SKM-1 (cell line): Measurements from ENCODE around the gene IFNA2.
"Not testable (repeated sequence)": the region's sequence is repeated elsewhere in the genome, so short reads cannot be mapped to it uniquely, and the experiment has no call there.

ENCODE experiments used
- DNase-seq: peaks from one replicate; lab custom pipeline; 2025; ENCODE audit not compliant: unreplicated experiment; lab: John Stamatoyannopoulos, UW

Gene IFNA2

DNA sequence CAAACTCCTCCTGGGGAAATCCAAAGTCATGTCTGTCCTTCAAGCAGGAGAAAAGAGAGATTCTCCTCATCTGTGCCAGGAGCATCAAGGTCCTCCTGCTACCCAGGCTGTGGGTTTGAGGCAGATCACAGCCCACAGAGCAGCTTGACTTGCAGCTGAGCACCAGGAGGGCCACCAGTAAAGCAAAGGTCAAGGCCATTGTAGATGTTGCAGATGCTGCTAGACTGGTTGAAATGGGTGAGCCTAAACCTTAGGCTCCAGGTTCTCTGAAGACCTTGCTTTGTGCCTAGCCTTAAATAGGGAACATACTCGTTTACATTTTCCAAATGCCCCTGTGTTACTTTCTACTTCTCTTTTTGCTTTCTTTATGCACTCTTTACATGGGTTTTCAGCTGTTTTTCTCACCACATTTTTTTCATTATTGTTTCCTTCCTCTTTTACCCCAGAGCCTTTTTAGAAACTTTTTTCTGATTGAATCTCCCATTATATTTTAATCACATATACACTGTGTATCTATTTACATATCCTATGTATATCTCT lies at the start of gene IFNA2:
Gene IFNA2, minus strand, starts transcription at position 268 of the 540 bp plus-strand sequence. Its CDS starts 69 bp downstream, at position 199.
- DNase-seq: peak; percentile 14

DNA sequence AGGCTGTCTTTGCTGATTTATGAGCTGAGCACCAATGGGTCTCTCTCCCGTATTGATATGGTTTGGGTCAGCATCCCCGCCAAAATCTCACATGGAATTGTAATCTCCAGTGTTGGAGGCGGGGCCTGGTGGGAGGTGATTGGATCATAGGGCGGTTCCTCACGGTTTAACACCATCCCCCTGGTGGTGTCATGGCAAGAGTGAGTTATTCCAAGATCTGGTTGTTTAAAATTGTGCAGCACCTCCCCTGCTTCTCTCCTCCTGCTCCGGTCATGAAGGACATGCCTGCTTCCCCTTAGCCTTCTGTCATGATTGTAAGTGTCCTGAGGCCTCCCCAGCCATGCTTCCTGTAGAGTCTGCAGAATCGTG lies 49.8 kb upstream of the IFNA2 start:
- DNase-seq: not testable (repeated sequence)

DNA sequence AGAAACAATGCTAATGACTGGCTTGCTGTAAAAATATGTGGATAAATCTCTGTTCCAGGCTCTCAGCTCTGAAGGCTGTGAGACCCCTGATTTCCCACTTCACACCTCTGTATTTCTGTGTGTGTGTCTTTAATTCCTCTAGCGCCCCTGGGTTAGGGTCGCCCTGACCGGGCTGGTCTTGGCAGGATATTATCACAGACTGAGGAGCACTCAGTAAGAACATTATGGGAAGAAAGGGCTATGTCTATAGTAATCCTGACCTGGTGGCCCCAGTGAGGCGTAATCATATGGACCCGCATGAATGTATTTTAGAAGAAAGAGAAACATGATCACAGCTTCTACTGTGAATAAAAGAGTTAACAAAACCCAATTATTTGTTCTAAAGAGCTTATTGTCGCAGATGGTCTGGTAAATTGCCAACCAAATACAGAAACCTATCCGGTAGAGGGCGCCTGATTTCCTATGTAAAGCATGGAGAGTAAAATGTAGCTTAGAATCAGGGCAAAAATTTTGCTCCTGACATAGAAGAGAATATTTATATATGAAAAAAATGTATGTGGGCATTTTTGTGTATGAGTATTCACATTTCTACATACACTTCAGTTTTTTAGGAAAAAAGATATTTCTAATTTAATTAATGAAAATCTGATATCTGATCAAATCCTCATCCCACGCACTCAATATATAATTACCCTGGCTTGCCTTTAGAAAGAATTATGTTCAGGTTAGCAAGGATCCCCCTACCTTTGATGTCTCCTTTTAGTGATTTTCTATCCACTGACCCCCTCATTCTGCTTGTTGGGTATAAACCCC lies 49.2 kb upstream of the IFNA2 start:
- peak; percentile 9 for DNase-seq

DNA sequence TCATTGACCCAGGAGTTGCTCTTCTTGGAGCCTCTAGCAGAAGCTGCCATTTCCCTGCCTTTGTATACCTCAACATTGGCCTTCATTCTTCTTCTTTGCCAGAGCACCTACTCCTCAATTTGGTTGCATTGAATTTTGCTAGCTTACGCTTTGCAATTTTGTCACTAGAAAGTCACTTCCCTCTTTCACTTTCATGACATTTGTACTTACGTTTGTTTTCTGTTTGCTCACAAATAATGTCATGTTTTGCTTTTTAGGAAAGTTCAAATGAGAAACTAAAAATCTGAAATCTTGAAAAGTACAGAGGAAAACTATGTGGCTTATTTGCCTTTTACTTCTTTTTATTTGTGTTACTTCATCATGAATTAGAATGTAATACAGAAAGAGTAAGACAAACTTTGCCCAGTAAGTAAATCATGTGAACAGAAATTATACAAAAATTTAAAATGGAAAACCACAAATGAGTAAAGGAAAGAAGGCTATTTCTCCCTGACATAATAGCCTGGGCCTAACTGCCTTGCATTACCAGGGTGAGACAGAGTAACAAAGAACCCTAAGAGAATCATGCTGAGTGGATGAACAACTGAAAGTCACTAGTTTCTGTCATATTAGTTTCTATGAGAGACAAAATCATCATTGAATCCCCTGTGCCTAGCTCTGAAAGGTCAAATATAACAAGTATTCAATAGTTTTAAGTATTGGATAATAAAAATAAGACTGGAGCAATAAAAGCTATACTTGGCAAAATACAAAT lies 47.7 kb upstream of the IFNA2 start:
- DNase-seq: no peak

DNA sequence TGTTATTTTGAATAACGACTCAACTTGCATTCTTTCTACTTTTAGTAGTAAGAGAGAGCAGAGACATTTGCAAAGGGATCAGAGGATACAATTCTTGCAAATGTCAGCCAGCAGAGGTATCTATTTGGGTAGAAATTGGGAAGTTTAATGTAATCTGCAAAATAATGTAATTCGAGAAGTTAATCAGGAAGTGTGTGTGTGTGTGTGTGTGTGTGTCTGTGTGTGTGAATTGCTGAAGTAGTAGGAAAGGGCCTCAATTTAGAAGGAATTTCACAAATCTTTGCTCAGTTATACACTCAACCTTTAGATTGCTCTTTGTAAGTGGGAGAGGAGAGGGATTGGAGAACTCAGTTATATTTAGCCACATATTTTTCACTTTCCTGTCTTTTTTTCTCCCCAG lies 44.0 kb upstream of the IFNA2 start:
- DNase-seq: no peak

DNA sequence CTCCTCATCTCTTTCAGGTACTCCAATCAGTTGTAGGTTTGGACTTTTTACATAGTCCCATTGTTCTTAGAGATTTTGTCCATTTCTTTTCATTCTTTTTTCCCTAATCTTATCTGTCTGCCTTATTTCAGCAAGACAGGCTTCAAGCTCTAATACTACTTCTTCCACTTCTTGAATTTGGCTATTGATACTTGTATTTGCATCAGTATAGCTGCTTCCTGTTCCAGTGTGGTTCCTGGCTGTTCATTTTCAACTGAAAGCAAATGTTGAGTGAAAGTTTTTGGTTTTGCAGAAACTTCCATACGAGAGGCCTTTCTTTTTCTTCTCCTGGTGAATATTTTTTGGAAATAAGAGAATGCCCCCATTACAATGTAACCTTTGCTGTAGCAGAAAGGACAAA lies 43.0 kb upstream of the IFNA2 start:
- no peak for DNase-seq

DNA sequence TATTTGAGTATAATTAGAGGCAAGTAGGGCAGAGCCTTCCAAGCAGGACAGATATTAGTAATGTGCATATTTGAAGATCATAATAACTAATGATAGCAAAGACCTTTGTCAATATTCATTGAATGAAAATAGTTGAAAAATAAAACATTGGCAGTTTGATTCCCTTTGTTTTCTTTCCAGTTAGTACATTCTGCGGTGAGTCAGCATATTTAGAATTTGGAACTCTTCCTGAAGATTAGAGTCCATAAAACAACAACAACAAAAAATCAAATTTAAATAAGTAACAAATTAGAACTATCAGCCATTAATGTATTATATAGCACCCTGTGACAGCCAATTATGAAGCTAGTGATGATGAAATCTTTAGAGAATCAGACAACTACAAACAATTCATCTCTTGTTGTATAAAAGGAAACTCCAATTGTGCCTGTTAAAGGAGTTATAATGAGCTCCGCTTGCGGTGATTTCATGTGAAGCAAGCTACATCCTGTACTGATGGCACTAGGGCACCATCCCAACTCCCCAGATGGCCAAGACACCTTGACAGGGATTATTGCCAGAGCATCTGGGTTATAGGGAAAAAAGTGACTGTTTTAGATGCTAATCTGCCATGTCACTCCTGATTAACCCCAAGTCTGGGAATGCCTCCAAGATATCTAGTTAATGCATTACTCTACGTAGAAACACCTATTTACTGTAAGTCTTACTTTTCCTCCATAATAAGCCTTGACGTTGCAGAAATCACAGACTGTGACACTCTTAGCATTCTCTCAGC lies 30.5 kb upstream of the IFNA2 start:
- no peak for DNase-seq

DNA sequence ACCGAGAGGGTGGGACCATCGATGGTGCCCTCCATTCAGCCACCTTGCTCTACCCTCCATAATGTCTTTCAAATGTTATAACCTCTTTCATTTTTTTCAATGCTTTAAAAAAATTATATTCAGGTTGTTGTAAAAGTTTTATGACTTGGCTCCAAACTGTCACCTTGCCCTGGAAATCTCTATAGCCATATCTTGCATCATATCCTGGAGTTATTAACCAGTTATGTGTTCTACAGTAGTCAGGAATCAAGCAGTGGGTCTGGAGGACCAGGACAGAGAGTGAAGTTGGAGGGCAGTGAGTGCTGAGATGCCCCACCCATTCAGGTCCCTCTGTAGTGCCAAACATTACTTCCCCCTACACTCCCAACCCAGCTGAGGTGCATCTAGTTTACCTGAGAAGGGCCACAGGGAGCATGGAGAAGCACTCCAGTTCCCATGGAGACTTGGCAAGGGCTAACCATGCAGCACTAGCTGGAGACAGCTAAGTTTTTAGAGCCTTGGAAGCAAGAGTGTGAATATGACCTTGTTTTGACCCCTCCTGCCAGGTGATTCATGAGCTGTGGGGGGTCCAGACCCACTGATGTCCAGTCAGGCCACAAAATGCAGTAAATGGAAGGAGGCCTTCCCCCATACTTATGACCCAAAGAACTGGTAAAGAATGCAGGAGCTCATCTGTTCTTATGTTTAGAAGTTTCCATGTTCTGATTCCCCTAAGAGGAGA lies 29.2 kb upstream of the IFNA2 start:
- DNase-seq: no peak

DNA sequence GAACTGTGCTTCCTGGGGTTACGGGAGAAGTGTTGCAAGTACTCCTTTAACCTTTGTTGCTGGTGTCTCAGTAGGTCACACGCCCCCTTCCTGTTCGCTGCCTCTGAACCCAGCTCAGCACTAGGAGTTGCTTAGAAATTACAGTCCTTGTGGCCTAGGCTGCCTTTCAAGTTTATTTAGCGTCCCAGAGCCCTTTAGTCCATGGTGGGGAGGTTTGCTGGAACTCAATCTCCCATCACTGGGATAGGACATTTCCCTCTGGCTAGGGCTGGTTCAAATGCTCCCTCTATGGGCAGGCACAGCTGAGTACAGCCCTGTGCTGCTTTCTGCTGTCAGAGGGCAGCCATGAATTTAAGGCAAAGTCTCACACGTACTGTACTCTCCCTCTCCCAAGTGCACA lies 28.4 kb upstream of the IFNA2 start:
- DNase-seq: peak; percentile 52

DNA sequence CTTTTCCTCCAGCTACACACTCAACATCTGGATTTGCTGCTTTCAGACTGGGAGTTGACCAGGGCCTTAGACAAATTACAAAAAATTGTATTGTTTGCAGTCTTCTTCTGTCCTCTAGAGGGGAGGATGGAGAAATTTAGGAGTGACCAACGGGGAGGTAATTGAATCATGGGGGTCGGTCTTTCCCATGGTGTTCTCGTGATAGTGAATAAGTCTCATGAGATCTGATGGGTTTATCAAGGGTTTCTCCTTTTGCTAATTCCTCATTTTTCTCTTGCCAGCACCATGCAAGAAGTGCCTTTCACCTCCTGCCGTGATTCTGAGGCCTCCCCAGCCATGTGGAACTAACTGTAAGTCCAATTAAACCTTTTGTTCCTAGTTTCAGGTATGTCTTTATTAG lies 28.0 kb upstream of the IFNA2 start:
- DNase-seq: no peak

DNA sequence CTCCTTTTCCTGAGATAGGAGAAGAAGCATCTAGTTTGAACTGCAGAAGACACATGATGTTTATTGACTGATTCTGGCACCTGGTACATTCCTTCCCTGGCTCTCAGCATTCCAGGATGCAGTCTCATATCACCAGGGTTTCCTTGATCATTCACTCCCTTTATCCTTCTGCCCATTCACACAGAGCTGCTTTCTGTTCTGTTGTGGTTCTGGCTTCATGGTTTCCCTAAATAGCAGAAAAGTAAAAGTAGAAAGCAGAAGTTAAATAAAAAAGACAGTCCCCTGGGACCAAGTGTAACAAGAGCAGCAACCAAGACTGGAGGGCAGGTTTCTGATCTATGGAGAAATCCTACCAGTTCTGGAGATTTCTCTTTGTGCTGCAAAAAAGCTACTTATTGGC lies 26.9 kb upstream of the IFNA2 start:
- peak; percentile 59 for DNase-seq

DNA sequence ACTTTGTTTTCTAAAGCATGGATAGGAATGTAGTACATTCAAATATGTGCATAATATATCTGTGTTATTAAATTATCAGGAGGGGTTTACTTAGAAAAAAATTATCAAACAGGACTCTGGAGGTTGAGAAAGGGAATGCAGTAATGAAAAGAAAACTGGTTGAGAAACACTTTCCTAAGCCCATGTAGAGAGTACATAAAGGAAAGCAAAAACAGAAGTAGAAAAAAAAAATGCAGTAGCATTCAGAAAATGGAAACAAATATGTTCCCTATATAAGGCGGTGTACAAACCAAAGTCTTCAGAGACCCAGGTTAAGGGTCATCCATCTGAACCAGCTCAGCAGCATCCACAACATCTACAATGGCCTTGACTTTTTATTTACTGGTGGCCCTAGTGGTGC lies 23.6 kb upstream of the IFNA2 start, which contains the start of gene IFNA8:
Gene IFNA8, plus strand, starts transcription at position 301 of the 400 bp plus-strand sequence. Its CDS starts 60 bp downstream, at position 361.
- no peak for DNase-seq

DNA sequence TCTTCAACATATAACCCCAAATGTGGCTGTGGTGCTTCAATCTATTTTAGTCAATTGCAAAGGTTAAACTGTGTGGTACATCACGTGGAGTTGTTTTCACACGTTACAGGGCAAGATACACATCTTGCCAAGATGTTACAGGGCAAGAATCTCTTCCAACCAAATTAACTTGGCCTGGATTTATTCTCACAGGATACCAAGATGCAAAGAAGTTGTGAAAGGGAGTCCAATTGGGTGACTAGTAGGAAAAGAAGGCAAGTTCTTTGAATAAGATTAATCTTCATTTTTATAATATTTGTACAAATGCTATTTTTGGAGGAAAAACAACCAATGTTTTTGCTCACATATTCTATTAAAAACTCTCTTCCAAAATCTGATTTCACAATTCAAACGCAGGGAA lies 18.9 kb upstream of the IFNA2 start:
- no peak for DNase-seq

DNA sequence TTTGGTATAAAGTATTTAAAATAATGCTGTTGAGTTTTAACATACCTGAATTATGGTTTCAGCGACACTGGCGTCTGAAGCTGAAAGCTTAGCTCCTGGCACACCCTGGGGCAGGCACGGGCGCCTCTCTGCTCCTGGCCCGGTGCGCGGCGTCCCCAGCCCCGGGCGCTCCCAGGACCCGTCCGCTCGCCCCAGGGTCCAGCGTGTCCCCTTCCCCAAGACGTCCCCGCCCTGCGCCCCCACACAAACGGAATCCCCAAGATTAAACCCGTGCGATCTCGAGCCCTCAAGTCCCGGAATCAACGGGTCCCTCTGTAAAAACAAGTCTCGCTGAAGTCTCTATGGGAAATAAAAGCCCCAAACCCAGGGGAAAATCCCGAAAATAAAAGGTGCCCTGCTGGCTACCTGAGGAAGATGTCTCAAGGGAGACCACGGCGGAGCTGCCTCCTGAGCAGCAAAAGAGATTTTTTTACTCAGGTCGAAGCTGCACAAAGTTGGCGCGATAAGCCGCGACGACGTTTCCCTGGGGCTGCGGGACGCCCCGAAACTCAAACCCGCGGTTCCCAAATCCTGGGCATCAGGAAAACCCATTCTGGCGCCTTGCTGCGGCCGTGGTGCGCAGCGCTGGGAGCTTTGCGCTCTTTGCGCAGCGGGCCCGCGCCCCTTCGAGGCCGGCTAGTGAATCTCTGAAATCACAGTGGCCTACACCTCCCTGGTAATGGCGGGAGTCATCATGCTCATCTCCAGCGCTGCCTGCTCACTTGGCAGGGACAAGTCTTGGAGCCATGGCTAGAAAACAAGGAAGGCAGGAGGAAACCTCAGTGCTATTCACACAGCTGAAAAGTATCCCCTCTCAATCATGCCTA lies 17.4 kb upstream of the IFNA2 start:
- no peak for DNase-seq

DNA sequence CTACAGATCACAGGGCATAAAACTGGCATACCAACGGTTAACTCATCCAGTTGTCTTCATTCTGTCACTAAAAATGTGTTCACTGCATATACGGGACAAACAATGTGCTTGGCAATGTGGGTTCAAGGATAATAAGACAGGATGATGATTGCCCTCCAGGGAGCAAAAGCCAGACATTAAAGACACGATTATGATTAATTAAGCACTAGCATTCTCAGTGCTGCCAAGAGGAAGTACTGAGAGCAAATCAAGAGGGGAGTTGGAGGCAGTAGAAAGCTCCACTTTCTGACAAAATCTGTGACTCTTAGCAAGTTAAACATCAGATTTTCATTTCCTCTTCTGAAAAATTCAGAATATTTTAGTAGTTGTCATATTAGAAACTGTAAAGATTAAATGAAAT lies 14.8 kb upstream of the IFNA2 start:
- no peak for DNase-seq

DNA sequence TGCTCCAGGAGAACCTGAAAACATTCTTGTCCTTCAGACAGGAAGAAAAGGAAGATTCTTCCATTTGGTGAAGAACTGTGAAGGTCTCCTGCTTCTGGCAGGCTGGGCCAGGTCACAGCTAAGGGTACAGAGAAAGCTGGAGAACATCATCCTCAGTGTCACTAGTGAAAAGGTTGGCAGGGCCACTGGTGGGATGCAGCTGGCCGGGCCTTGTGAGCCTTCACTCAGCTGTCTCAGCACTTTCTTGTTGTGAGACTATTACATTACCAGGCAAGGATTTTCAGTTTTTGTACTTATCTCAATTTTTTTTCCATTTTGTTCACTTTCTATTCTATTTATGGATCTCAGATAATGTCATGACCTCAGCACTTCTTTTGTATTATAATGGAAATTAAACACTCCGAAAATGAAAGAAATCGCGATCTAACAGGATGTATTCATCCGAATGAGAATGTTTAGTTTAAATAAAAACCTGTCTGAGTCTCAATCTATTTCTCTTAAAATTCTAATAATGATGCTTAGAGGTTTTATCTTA lies 13.8 kb upstream of the IFNA2 start:
- no peak for DNase-seq

DNA sequence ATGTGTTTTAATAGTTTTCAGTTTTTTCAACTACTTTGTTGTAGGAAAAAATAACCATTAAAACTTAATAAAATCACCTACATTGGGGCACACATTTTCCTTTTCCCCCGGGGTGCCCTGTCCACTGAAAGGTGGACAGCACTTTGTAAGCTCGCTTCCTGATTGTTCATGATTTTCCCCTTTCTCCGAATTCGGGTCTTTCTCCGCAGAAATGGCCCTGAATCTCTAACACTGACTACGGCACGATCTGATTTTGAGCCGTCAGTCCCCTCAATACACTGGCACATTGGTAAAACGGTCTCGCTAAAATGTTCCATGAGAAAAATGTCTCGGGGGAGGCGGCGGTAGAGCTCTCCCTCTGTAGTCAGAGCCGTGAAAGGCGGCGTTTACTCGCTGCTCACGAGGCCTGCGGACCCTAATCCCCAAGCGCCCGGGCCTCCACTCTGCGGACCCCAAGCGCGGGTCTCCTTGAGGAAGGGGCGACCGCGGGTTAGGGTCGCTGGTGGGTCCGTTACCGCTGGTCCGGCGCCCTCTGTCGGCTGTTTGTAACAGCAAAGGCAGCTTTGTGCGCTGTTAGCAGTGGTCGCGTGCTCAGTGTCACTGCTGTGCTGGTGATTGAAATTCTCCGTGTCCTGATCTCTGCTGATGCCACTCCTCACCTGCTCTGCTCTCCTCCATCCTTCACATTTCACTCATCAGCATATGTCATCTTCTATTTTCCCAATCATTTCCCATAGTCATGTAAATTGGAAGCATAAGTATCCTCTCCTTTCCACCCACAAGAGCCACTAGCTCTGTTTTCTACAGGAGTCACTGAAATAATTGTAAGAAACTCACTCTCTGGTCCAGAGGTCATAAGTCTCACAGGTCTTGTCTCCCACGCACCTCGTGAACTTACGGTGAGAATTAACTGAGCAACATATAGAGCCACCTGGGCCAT lies 10.8 kb upstream of the IFNA2 start:
- DNase-seq: no peak

DNA sequence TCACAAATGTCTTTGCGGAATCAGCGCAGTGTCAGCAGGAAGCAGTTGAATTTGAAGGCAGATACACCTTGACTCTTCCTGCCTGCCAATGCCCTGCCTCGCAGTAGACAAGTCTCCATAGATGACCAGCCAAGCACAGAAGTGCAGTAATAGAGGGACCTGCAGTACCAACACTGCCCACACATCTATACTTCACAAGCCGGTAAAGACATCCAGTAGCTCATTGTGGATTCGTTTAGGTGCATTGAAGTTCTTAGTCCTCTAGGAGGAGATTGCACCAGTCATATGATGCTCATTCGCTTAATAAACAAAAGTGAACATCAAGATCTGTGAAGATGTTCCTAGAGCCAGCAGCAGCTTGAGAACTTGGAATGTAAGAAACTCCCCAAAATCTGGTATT lies 7.1 kb upstream of the IFNA2 start:
- no peak for DNase-seq
